ENCODE results near the gene VASH1. TPM values are rescaled to one million over a fixed set of nuclear protein-coding genes. Genes with fewer than 3 reads are reported as not detected.

The VASH1 gene
- total RNA-seq, 1 experiment from 2014 or later: 1.4 TPM

DNA sequence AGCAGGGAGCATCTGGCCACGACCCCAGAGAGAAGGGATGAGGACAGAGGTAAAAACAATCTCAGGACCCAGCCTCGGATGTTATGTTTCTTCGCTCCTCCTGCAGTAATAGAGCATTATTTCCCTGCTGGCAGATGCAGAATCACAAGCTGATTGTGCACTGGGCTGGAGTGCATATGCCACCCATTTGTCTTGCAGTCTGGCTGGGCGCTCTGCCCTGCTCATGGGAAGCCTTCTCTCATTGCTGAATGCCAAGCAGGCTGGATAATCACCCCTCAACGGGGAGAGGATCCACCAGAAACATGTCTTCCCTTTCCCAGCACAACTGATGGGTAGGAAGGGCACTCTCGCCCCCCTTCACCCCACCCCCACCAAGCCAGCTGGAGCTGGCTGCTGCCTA is 8.5 kb upstream of the VASH1 start:
- Mint-ChIP-seq H3K9me3 (ENCODE audit: low read depth, unreplicated experiment) (no peaks in the 10 kb centered on the region), H3K4me3 (ENCODE audit: low read depth, unreplicated experiment) (no peak overlapping the region), H3K36me3 (ENCODE audit: insufficient read depth, unreplicated experiment) (no peaks in the 10 kb centered on the region), H3K27ac (ENCODE audit: unreplicated experiment) (no peak overlapping the region), H3K4me1 (ENCODE audit: low read depth, unreplicated experiment) (no peaks in the 10 kb centered on the region), H3K27me3 (ENCODE audit: unreplicated experiment) (peaks cover 54% of the 10 kb centered on the region)
- intact Hi-C loops (cut with micrococcal nuclease; ENCODE audit: unreplicated experiment): no loop called here
- TF ChIP-seq CTCF (IDR thresholded peaks at IDR 0.05; ENCODE audit: unreplicated experiment): no peak
- CTCF ChIA-PET: no interaction called here
- BruUV-seq (replicated peaks): no TSS peak
- DNase-seq: no peak

DNA sequence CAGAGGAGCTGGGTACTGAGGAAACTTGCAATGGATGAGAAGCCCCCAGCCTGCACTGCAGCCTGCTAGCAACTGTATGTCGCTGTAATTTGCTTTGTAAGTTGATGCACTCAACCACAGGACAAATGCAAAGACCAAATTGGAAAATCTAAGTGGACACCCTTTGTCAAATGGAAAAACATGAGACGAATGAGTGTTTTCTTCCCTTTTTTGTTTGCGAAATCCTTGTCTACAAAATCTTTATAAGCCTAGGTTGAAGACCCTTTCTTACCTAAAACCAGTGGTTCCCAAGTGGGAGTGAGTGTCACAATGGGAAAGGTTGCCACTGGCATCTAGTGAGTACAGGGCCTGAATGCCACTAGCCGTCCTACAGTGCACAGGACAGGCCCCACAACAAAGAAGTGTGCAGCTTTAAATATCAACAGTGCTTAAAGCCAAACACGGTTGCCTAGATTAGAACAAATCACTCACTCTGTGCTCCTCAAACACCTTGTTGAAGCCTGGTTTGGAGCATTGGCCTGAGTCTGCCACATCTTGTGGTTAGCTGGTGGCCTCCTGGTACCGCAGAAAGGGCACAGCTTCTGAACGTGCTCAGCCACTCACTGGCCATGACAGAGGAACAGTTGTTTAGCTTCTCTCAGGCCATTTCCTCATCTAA is 7.6 kb upstream of the VASH1 start:
- intact Hi-C loops (cut with micrococcal nuclease; ENCODE audit: unreplicated experiment): no loop called here
- CTCF ChIA-PET: no interaction called here
- DNase-seq: no peak
- no peak overlapping the region for H3K4me3 Mint-ChIP-seq (ENCODE audit: low read depth, unreplicated experiment)
- peaks cover 61% of the 10 kb centered on the region for H3K27me3 Mint-ChIP-seq (ENCODE audit: unreplicated experiment)
- H3K9me3 Mint-ChIP-seq (ENCODE audit: low read depth, unreplicated experiment): no peaks in the 10 kb centered on the region
- no peaks in the 10 kb centered on the region for H3K4me1 Mint-ChIP-seq (ENCODE audit: low read depth, unreplicated experiment)
- TF ChIP-seq CTCF (IDR thresholded peaks at IDR 0.05; ENCODE audit: unreplicated experiment): no peak
- H3K36me3 Mint-ChIP-seq (ENCODE audit: insufficient read depth, unreplicated experiment): no peaks in the 10 kb centered on the region
- H3K27ac Mint-ChIP-seq (ENCODE audit: unreplicated experiment): no peak overlapping the region
- BruUV-seq (replicated peaks): no TSS peak

- intact Hi-C loops (cut with micrococcal nuclease; ENCODE audit: unreplicated experiment): no loop called here
- H3K4me1 Mint-ChIP-seq (ENCODE audit: low read depth, unreplicated experiment): no peaks in the 10 kb centered on the region
- no peak for TF ChIP-seq CTCF (IDR thresholded peaks at IDR 0.05; ENCODE audit: unreplicated experiment)
- no peaks in the 10 kb centered on the region for H3K36me3 Mint-ChIP-seq (ENCODE audit: insufficient read depth, unreplicated experiment)
- H3K27ac Mint-ChIP-seq (ENCODE audit: unreplicated experiment): no peak overlapping the region
- no peaks in the 10 kb centered on the region for H3K9me3 Mint-ChIP-seq (ENCODE audit: low read depth, unreplicated experiment)
- CTCF ChIA-PET: no interaction called here
- DNase-seq: no peak
- H3K27me3 Mint-ChIP-seq (ENCODE audit: unreplicated experiment): peaks cover 71% of the 10 kb centered on the region
- no peak overlapping the region for H3K4me3 Mint-ChIP-seq (ENCODE audit: low read depth, unreplicated experiment)
- BruUV-seq (replicated peaks): no TSS peak
Observed at GRCh38 chr14:76754586-76754985, 6.7 kb upstream of the VASH1 start.

DNA sequence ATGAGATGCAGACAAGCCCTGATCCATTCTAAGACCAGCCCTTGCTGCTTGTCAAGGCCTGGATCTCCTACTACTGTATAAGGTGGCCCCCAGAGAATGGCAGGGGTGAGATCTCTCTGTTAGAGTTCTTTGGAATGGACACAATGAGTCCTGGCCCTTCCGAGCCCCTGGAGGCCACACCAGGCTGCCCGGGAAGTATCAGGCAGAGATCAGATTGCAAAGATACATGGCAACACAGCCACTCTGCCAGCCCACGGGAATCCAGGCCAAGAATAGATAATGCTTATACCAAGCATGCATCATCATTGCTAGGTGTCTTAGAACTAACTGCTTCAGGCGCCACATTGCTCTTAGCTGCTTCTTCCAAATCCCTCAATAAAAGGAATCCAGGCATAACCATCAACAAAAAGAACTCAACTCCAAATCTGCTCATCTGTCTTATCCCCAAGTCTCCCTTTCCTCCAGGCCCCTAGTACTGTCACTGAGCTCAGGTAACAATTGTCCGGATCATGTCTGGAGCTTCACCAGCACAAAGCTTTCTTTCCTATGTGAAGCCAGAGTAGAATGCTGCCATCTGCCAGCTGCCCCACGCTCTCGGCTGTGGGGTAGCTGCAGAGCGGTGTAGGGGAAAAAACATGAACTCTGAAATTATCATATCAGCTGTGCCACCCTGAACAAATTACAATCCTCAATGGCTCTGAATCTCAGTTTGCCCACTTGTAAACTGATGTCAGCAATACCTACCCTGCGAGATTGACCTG is 5.5 kb upstream of the VASH1 start:
- intact Hi-C loops (cut with micrococcal nuclease; ENCODE audit: unreplicated experiment): no loop called here
- H3K4me1 Mint-ChIP-seq (ENCODE audit: low read depth, unreplicated experiment): no peaks in the 10 kb centered on the region
- no peak for DNase-seq
- H3K27ac Mint-ChIP-seq (ENCODE audit: unreplicated experiment): no peak overlapping the region
- no TSS peak for BruUV-seq (replicated peaks)
- CTCF ChIA-PET: interaction anchor here (0.6 kb wide), 1 partner anchor 44 kb away, joined by 3 read pairs; no protein-coding TSS in a partner anchor
- TF ChIP-seq CTCF (IDR thresholded peaks at IDR 0.05; ENCODE audit: unreplicated experiment): no peak
- H3K4me3 Mint-ChIP-seq (ENCODE audit: low read depth, unreplicated experiment): no peak overlapping the region
- peaks cover 83% of the 10 kb centered on the region for H3K27me3 Mint-ChIP-seq (ENCODE audit: unreplicated experiment)
- no peaks in the 10 kb centered on the region for H3K9me3 Mint-ChIP-seq (ENCODE audit: low read depth, unreplicated experiment)
- H3K36me3 Mint-ChIP-seq (ENCODE audit: insufficient read depth, unreplicated experiment): no peaks in the 10 kb centered on the region
